Suprapubic skin (tissue), 3 donors: Measurements from ENCODE around the gene PPP2R2C.

Experiments used
- POLR2AphosphoS5 ChIP-seq, 3 donors: sonication (generic); formaldehyde crosslinking; IDR thresholded peaks; one replicate each; pipeline ENCODE4 v1.6.1; 2017; ENCODE audit warnings: antibody characterized with exemption in 3 of 3
- TF ChIP-seq, protein P1 (sequence below), 2 donors: fragments of 200-600 bp in 1 of 2; fragments of 450-650 bp in 1 of 2; sonication (generic) in 1 of 2; IDR thresholded peaks; one replicate each; pipeline ENCODE4 v1.5.1; 2016 to 2019; ENCODE audit warnings: antibody characterized with exemption in 2 of 2, mild to moderate bottlenecking in 1 of 2, moderate library complexity in 1 of 2

DNA sequence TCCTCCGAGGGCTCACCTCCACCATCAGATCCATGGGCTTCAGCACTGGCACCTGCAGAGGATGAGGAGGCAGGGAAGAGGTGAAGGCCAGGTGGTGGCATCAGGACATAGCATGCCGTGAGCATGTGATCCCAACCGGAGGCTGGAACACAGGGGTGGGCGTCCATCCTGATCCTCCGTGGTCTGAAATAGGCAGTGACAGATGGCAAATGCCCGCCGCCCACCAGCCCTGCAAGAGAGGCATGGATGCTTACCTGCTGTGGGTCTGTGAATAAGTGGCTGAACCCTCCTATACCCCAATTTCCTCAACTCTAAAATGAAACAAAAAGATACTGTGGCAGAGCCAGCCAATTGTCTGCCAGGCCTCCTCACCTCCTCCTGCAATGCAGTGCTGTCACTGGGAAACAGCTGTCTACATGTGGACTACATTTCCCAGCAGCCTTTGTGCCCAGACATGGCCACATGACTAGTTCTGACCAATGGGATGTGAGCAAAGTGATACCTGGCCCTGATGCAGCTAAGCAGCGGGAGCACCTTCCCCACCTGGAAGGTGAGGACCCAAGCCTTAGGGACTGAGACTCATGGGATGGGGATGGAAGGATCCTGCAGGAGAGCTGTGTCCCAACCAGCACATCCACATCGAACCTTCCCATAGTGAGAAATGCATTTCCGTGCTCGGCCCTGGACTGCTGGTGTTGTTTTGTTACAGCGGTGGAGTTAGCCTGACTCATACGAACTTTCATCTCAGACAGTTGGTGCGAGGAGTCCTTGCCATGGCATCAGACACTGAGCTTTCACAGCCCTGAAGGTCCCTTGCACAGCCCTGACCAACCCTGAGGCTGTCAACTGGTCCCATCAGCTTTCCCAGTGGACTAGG, 99.5 kb downstream of the PPP2R2C start:
- TF ChIP-seq, protein P1, sequence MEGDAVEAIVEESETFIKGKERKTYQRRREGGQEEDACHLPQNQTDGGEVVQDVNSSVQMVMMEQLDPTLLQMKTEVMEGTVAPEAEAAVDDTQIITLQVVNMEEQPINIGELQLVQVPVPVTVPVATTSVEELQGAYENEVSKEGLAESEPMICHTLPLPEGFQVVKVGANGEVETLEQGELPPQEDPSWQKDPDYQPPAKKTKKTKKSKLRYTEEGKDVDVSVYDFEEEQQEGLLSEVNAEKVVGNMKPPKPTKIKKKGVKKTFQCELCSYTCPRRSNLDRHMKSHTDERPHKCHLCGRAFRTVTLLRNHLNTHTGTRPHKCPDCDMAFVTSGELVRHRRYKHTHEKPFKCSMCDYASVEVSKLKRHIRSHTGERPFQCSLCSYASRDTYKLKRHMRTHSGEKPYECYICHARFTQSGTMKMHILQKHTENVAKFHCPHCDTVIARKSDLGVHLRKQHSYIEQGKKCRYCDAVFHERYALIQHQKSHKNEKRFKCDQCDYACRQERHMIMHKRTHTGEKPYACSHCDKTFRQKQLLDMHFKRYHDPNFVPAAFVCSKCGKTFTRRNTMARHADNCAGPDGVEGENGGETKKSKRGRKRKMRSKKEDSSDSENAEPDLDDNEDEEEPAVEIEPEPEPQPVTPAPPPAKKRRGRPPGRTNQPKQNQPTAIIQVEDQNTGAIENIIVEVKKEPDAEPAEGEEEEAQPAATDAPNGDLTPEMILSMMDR (IDR thresholded peaks at IDR 0.05): no peak
- no peak for TF ChIP-seq POLR2AphosphoS5 (IDR thresholded peaks at IDR 0.05)
